Psoas muscle (tissue), 8 donors: ENCODE data around the gene SMCR8. TPM values are rescaled to one million over a fixed set of nuclear protein-coding genes. Genes with fewer than 3 reads are reported as not detected.

Source experiments
- ATAC-seq, 4 donors: fragments of 200-7000 bp; cut with Tn5 transposase; one replicate each; pipeline ENCODE4 v1.9.1; 2020; ENCODE audit warnings: moderate library complexity in 3 of 4, mild to moderate bottlenecking in 2 of 4
- DNase-seq, 2 donors: peaks; one replicate each; pipeline ENCODE4 v3.0.0-alpha.2; 2020
- H3K27ac ChIP-seq: fragments of 200-600 bp; one replicate; pipeline ENCODE4 v1.8.0; 2022
- H3K27me3 ChIP-seq, 3 donors: fragments of 200-600 bp in 1 of 3; one replicate each; pipeline versions ENCODE4 v1.6.1 to v1.8.0; 2013 to 2022; ENCODE audit warnings: low read length in 2 of 3, mild to moderate bottlenecking in 2 of 3, moderate library complexity in 1 of 3; ENCODE audit not compliant: insufficient read depth in 3 of 3
- H3K36me3 ChIP-seq, 2 donors: fragments of 200-600 bp in 1 of 2; one replicate each; pipeline versions ENCODE4 v1.6.1 to v1.8.0; 2013 to 2022; ENCODE audit warnings: low read depth in 1 of 2, mild to moderate bottlenecking in 1 of 2, moderate library complexity in 1 of 2; ENCODE audit not compliant: insufficient read depth in 1 of 2
- H3K4me1 ChIP-seq: fragments of 200-600 bp; one replicate; pipeline ENCODE4 v1.8.0; 2022
- H3K4me3 ChIP-seq: fragments of 200-600 bp; one replicate; pipeline ENCODE4 v1.8.0; 2022; ENCODE audit warnings: mild to moderate bottlenecking
- H3K9me3 ChIP-seq: fragments of 200-600 bp; one replicate; pipeline ENCODE4 v1.8.0; 2022
- WGBS, 3 donors: extraction: QIAGEN DNeasy Blood & Tissue Kit; methylation state at CpG; one replicate each; pipeline versions ENCODE4 v1.1.6 to v1.1.7; 2013; 5-methylcytosine and 5-hydroxymethylcytosine counted together
- intact Hi-C, 2 donors: fragments of 100-400 bp; cut with DNase I; formaldehyde crosslinking; loops; one replicate each; pipeline versions ENCODE4 v1.11.0 to v1.14.2; 2022
- polyA plus RNA-seq, 3 donors: library from polyadenylated mRNA; stranded (reverse); fragments of 200-250 nt; gene quantifications; one replicate each; pipeline ENCODE4 v1.2.3, GENCODE V29; 2013
- total RNA-seq, 4 donors: library from RNA; stranded (reverse); fragmentation: NEBNext Ultra II Directional in 2 of 4; extraction: Animal tissue kit (Norgen Biotek cat#: 25700) in 2 of 4; gene quantifications; one replicate each; pipeline versions ENCODE4 v1.2.1 to v1.2.4, GENCODE V29; 2021 to 2023
- TF ChIP-seq, protein P1 (sequence below): fragments of 200-600 bp; IDR thresholded peaks from one replicate; pipeline ENCODE4 v1.8.0; 2022; ENCODE audit warnings: antibody characterized with exemption
- donor health status: healthy with polysubstance abuse.
- donor health status: DM: no; HTN: no; CAD: no; lungs with moderate emphysema.
- donor health status: Bipolar disorder and iron deficiency.
- donor health status: healthy.
- donor health status: DM: yes; HTN: yes; CAD: no.
- donor health status: DM: no; HTN: no; CAD: no.
- donor health status: DM: no; HTN: no; CAD: no.
- donor health status: DM: yes; HTN: yes; CAD: no.

Gene SMCR8
- total and polyA plus RNA-seq, 7 donors = 3.9 to 23.4 (median 10.7) TPM

DNA sequence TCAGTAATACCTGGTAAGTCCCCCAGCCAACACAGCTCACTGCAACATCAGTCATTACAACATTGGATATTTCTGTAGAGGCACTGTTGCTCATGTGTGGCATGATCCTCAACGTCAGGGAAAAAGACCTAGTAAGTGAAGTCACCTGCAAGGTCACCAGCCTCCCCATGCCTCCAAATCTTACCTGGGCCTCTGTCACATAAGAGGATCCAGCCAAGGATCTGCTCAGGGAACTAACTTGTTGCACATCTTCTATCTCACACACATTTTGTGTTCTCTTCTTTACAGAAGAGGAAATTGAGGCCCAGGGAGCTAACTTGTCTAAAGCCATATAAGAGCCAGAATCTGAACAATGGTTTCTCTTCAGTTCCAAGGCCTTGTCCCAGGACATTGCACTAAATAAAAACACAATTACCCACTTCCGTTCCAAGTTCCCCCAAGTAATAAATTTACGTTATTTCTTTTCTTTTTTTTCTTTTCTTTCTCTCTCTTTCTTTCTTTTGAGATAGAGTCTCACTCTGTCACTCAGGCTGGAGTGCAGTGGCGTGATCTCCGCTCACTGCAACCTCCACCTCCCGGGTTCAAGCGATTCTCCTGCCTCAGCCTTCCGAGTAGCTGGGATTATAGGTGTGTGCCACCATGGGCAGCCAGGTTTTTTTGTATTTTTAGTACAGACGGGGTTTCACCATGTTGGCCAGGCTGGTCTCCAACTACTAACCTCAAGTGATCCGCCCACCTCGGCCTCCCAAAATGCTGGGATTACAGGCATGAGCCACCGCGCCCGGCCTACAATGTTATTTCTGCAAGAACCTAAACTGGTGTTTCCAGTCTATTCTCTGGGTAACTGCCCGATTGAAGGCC, 47.0 kb downstream of the SMCR8 start:
- Histone ChIP-seq H3K4me3 (peak overlapping the region; percentile 81), H3K36me3 (peaks cover 0 to 20% of the 10 kb centered on the region in 2 donors), H3K4me1 (peaks cover 9% of the 10 kb centered on the region), H3K27ac (peak overlapping the region; percentile 80), H3K27me3 (no peaks in the 10 kb centered on the region), H3K9me3 (no peaks in the 10 kb centered on the region)
- ATAC-seq (no peak), DNase-seq (no peak)
- 29 to 35% (median 33%) methylated on average over 15 of the region's 15 CpGs for WGBS, 3 donors
- intact Hi-C loops = no loop called here
- TF ChIP-seq, protein P1, sequence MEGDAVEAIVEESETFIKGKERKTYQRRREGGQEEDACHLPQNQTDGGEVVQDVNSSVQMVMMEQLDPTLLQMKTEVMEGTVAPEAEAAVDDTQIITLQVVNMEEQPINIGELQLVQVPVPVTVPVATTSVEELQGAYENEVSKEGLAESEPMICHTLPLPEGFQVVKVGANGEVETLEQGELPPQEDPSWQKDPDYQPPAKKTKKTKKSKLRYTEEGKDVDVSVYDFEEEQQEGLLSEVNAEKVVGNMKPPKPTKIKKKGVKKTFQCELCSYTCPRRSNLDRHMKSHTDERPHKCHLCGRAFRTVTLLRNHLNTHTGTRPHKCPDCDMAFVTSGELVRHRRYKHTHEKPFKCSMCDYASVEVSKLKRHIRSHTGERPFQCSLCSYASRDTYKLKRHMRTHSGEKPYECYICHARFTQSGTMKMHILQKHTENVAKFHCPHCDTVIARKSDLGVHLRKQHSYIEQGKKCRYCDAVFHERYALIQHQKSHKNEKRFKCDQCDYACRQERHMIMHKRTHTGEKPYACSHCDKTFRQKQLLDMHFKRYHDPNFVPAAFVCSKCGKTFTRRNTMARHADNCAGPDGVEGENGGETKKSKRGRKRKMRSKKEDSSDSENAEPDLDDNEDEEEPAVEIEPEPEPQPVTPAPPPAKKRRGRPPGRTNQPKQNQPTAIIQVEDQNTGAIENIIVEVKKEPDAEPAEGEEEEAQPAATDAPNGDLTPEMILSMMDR = no peak

DNA sequence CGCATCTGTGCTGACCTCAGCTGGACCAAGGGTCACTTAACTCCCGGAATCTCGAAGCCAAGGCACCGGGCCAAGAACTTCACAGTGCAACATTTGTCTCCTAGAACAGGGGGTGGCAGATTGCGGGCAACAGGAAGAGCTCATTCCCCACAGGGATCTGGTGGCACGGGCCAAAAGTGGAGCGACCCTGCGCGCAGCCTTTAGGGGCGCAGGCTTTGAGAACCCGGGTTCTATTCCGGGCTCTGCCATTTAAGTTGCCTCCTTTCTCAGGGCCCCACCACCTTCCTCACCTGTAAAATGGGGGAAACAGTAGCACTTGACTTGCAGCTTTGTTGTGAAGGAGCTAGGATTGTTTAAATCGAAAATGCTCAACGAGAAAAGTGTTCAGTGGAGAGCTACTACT, 47.6 kb downstream of the SMCR8 start:
- DNase-seq (peak; percentile 75 to 90), ATAC-seq (peak; percentile 28 to 63 (median 50))
- TF ChIP-seq, protein P1 = no peak
- H3K9me3 ChIP-seq = no peaks in the 10 kb centered on the region
- peak overlapping the region; percentile 81 for H3K4me3 ChIP-seq
- peak overlapping the region; percentile 80 for H3K27ac ChIP-seq
- no peaks in the 10 kb centered on the region for H3K27me3 ChIP-seq
- H3K36me3 ChIP-seq = peaks cover 0 to 20% of the 10 kb centered on the region in 2 donors
- peaks cover 9% of the 10 kb centered on the region for H3K4me1 ChIP-seq
- WGBS, 3 donors = 0 to 3% (median 1%) methylated on average over 14 of the region's 14 CpGs
- intact Hi-C loops = no loop called here

- Histone ChIP-seq H3K36me3 (peaks cover 0 to 19% of the 10 kb centered on the region in 2 donors), H3K9me3 (no peaks in the 10 kb centered on the region), H3K4me3 (peak within 1 kb of the TSS; percentile 81), H3K27ac (peak within 1 kb of the TSS; percentile 80), H3K4me1 (peaks cover 9% of the 10 kb centered on the region), H3K27me3 (no peaks in the 10 kb centered on the region)
- ATAC-seq (peak; percentile 99 to 100 (median 99)), DNase-seq (peak; percentile 95 to 97)
- WGBS, 3 donors = 0 to 1% (median 0%) methylated on average over 61 to 76 of the region's 76 CpGs
- intact Hi-C loops = no loop called here
- TF ChIP-seq, protein P1 = no peak
Measured at GRCh38 chr17:18363101-18364049, 48.3 kb downstream of the SMCR8 start, which contains the start of gene SHMT1. Gene SHMT1 (minus strand): TSS chr17:18363550. CDS start chr17:18355981, 7,569 bp downstream.

GRCh38 chr17:18364166-18364565, 49.1 kb downstream of the SMCR8 start:
- intact Hi-C loops = no loop called here
- Histone ChIP-seq H3K4me1 (peaks cover 9% of the 10 kb centered on the region), H3K36me3 (peaks cover 0 to 11% of the 10 kb centered on the region in 2 donors), H3K27me3 (no peaks in the 10 kb centered on the region), H3K9me3 (no peaks in the 10 kb centered on the region), H3K4me3 (no peak overlapping the region), H3K27ac (no peak overlapping the region)
- DNase-seq (no peak), ATAC-seq (no peak)
- TF ChIP-seq, protein P1 = no peak
- 92 to 94% (median 94%) methylated on average over 6 of the region's 6 CpGs for WGBS, 3 donors
